Measurements from ENCODE around the gene HIVEP1.
A peak's percentile ranks its signal among the peaks of the same experiment; 100 is the strongest.
"Not testable (repeated sequence)": the region's sequence is repeated elsewhere in the genome, so short reads cannot be mapped to it uniquely, and the experiment has no call there.

HIVEP1 gene

DNA sequence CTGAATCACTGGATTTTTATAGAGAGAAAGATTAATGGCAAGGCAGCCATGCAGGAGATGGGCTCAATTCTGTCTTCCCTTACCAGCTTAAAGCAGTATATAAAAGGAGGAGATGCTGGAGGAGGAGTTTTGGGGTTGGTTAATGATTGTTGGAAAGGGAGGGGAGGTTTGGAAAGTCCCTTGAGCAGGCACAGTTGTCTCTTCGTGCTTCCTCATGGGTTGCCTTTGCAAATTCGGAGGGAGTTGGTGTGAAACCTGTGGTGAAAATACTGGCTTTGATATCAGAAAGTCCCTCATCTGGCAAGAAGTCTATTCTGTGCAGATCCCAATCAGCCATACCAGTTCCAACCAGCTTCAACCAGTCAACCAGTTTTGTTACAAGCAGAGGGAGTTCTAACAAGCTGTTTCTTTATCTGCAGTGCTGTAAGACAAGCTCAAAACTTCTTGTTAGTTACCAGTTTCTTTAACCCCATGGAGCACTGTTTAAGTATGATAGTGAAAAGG, 107.0 kb downstream of the HIVEP1 start:
- DNase-seq (ENCODE audit: low read depth) = no peak

DNA sequence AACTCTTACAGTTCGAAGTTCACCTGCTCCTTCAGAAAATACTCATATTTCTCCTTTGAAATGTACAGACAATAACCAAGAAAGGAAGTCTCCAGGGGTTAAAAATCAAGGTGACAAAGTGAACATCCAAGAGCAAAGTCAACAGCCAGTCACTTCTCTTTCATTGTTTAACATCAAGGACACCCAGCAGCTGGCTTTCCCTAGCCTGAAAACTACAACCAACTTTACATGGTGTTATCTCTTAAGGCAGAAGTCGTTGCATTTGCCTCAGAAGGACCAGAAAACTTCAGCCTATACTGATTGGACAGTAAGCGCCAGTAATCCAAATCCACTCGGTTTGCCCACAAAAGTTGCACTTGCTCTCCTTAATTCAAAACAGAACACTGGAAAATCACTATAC, 113.3 kb downstream of the HIVEP1 start:
- no peak for DNase-seq (ENCODE audit: low read depth)

DNA sequence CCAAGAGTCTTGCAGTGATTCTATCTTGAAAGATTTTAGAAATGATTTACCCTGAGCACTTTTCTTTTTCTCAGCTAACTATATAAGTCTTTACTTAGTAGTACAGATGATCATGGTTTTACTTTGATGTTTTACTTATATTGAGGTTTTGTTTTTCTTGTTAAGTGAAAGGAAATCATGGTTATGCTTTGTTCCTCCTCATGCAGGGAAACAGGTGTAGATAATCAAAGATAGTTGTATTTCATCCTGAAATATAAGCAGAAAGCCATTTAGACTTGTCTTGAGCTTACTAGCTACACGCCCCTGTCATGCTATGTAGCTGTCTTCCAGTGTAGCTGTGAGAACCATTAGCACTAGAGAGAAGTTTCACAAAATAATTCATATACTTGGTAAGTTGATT, 113.9 kb downstream of the HIVEP1 start:
- no peak for DNase-seq (ENCODE audit: low read depth)

DNA sequence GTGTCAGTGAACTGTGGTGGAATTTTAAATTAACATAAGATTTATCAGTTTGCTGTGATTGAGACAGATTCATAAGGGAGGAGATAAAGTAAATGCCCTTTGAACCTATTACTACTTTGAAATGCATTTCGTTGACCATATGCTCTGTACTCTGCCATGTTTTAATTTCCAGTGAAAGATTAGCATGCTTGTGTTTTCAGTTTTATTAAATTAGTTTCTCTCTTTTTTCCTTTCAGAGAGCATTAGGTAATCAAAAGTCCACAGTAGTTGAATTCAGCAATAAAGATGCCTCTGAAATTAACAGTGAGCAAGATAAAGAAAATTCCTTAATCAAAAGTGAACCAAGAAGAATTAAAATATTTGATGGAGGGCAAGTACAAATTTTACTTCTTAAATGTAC, 117.4 kb downstream of the HIVEP1 start:
- DNase-seq (ENCODE audit: low read depth) = no peak

DNA sequence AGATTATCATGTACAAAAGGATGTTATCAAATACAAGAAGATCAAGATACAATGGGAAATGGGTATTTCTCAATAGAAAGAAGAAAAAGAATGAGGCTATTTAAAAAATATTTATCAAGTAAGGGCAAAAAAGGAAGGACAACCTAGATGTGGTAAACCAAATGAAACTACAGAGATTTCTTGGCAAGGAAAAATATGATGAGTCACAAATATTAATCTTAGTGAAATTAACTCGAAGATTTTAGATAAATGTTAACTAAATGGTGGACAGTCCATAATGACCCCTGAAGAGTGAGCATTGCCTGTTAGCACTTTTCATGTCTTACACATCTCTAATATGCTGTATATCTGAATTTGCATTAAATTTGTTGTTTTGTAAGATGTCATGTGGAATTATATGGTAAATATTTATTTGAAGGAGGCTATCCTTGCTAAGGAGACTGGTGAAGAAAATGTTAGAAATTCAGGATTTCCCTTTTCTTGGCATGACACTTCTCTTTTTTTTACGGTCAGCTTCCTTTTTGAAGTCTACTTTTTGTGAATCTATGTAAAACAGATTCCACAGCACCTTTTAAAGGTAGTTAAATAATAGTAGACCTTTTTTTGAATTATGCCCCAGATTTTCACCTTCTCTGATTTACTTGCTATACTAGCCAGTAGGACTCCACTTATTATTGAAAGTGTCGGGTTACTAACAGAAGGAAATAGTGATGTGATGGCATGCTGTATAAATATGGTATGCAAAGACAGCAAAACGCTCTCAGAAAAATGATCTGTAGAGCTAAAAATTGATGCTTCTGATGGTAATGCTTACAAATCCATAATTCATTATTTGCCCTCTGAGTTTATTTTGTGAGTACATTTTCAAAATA, 120.5 kb downstream of the HIVEP1 start:
- no peak for DNase-seq (ENCODE audit: low read depth)

DNA sequence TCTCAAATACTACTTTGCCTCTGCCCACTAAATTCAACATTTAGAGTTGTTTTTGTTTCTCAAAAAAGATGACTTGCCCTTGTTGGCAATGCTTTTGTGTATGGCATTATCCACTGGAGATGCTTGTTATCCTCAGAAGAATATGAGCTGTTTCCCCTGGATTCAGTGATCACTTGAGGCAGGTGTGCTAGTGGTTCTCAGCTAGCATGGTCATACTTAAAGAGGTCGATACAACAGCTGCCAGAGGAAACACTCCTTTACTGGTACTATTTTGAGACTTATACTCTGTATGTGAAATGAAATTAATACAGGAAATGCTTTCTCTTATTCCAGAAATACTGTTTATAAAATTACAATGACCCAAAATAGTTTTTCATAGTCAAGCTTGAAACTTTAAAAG, 122.5 kb downstream of the HIVEP1 start:
- no peak for DNase-seq (ENCODE audit: low read depth)

DNA sequence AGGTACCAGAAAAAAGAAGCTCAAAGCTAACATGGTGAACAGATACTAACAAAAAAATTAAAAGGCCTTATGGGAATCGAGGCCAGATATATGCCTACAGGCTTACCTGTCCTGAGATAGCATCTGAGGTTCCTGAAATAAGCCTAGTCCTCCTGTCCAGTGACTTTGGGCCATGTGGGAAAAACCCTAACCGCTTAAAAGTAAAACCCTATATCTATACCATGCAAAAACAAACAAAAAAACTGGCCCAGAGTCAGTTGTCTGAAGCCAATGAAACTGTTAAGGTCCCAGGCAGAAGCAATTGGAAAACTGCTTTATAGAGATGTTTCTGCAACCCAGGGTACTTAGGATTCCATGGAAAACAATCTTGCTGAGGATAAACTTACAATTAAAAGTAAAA, 122.9 kb downstream of the HIVEP1 start:
- DNase-seq (ENCODE audit: low read depth) = no peak

DNA sequence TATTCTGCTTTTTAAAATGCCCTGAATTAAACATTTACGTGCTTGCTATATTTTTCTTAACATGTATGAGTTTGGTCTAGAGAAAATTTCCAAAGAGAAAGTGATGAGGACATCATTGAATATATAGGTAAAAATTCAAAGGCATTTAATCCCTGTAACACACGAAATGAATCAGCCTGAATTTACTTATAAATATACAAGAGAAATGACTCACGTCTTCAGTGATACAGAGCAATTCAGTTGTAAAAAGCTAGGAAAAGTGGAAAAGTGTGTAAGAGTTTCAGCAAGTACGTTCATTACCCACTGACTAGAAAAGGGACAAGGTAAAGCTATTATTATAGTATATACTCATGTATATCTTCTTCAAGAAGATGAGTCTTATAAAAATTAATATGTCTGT, 124.8 kb downstream of the HIVEP1 start:
- no peak for DNase-seq (ENCODE audit: low read depth)

DNA sequence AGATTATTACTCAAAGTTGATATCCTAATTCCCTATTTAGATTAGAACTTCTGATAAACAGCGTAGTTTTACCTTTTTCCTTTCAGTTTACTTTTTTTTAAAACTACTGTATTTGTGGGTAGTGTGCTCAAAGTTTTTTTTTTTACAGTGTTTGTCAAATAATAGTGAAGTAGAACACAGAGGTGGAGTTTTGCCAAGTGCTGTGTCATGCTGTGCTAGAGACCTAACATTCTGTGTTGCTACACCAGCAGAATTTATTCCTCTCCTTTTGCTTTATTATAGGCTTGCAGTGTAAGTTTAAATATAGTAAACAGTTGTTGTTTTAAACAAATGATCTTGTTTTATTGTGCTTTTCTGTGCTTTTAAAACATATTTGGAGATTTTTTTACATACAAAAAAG, 125.4 kb downstream of the HIVEP1 start:
- no peak for DNase-seq (ENCODE audit: low read depth)

DNA sequence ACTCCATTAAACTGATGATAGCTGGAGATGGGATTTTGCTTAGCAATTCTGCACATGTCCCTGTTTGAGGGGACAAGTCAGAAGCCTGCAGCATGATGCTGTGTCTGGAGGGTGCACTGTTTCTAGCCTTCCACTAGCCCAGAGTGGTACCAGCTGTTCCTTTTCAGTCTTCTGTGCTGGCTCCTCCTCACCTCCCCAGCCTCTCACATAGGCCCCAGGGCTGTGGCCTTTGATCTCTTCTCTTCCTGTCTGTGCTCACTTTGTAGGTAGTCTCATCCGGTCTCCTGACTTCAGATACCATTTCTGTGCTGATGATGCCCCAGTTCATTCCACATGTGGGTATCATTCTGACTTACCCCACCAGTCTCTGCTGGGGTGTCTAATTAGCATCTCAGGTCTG, 126.3 kb downstream of the HIVEP1 start:
- DNase-seq (ENCODE audit: low read depth) = peak; percentile 13

DNA sequence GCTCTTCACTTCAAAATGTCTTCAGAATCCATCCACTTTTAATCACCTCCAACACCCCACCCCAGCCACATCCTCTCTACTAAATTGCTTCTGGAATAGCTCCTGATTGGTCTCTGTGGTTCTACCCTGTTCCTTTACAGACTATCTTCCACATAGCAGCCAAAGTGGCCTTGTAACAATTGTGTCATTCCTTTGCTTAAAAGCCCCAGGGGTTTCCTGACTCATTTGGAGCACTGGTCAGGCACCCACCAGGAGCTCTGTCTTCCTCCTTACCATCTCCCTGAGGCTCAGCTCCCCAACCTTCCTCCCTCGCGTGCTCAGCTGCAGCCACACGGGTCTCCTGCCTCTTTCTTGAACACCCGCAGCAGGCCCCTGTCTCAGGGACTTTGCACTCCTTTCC, 126.8 kb downstream of the HIVEP1 start:
- DNase-seq (ENCODE audit: low read depth) = no peak

DNA sequence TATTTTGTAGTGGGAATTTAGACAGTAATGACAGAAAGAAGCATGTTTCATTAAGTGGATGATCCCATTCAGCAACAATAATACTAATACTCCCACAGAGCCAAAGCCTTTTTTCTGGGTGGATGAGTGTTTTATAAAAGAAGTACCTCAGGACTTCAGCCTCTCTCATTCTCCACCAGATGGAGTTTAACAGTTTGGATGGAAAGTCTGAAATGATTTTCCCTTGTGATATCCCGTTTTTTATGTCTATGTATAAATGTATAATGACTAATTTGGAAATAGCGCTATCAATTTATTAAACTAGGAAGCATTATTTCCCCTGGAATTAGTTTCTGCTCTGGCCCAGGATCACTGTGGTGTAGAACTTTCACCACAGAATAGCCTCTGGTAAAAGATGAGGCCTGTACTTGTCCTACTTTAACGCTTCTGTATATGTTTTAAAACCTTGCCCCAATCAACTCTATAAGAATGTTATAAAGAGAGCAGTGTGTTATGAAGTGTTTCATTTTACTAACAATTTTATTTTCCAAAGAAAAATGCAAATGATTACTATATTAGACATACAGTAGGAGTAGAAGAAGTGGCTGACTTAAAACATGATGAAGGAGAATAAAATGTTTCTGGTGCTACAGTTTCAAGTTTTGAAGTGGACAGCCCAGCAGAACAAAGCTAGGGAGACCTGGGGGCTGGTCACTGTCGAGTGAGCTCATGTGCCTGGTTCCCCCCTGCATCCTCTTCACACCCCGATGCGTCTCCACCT, 135.6 kb downstream of the HIVEP1 start:
- no peak for DNase-seq (ENCODE audit: low read depth)

DNA sequence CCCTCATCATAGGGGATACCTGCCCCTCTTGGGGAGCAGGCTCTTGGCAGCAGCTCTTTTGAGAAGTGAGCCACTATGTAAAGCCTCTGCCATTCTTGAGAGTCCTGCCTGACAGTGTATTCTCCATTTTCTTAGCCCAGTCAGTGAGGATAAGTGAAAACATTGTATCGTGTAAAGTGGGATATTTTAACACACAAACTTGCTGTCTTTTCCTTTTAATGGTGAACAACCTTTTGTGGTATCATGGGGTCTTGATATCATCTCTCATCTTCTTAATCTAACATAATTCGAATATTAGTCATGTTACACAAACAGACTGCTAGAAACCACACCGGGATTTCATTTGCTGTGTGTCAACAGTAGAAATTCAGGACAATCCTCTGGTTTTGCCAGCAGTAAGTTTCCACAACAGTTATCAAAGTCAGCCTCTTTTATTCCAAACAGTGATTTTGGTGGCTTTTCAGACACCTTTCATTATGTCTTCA, 136.2 kb downstream of the HIVEP1 start:
- DNase-seq (ENCODE audit: low read depth) = no peak

DNA sequence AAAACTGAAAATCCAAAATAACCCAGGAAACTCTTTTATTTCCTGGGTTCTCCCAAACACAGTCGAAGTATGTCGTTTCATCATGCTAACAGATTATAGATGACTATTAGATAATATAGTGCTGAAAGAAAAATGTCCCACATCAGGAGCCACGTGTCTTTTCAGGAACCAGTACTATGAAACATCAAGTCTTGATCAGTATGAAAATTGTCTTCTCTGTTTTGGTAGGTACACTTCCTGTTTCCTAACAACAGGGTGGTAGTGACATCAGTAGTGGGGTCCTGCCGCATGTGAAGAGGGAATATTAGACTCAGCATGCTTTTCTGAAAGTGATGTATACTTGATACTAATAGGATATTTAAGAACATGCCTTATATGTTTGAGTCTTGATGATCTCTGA, 136.7 kb downstream of the HIVEP1 start:
- no peak for DNase-seq (ENCODE audit: low read depth)

DNA sequence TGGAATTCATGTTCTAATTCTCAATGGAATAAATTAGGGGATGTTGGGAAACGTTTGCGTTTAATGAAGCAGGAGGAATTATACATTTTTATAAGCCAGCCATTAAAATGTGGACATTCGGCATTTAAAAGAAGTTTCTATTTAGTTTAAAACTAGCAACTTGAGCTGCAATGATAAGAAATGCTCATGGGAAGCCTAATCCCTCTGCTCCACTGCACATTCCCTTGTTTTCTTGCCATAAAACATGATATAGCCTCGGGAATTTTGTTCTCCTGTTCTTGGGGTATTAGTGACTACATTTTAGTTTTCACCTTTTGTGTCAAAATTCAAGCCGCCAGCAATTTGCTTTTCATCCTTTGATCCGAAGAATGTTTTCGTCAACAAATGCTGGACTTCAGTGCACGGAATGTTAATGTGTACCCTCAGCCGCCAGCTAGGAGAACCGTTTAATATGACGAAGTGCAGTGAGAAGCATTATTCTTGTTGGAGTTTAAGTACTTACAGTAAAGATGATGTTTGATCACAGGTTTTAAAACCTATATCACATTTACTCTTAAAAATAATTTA, 137.9 kb downstream of the HIVEP1 start:
- DNase-seq (ENCODE audit: low read depth) = no peak

DNA sequence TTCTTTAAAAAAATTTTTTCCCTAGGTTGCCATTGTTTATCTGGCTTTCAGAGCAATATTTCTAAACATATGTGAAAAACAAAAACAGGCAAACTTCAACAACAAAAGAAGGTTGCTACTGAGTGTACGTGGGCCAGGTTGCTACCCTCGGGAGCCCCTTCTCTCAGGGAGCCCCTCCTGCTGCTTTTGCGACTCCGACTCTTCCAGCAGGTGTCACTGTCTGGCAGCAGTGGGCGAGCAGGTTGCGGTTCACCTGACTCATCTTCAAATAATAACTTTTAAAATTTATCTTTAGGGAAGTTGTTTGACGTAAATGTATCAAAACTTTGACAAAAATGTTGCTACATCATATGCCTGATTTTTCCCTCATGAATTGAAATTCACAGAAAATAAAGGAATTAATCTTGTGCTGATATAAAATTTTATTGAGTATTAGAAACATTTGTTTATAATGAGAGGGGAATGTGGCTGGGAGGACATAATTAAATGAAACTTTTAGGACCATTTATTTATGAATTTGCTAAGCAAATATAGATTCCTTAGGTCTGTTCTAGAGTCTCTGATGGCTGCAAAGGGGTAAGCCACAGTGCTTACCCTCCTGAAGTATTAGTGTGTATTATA, 138.8 kb downstream of the HIVEP1 start:
- peak; percentile 28 for DNase-seq (ENCODE audit: low read depth)

DNA sequence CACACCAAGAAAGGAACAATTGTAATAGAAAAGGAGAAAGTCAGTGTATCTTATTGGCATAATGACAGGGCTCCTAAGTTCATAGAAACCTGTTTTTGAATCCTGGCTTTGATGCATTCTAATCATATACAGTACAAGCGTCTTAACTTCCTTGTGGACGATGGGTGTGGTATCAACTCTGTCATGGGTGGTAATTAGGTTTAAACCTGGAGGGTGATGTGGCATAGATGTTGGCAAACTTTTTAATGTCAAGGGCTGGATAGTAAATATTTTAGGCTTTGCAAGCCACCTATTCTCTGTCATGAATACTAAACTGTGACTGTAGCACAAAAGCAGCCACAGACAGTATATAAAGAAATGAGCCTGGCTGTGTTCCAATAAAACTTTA, 139.3 kb downstream of the HIVEP1 start:
- no peak for DNase-seq (ENCODE audit: low read depth)

DNA sequence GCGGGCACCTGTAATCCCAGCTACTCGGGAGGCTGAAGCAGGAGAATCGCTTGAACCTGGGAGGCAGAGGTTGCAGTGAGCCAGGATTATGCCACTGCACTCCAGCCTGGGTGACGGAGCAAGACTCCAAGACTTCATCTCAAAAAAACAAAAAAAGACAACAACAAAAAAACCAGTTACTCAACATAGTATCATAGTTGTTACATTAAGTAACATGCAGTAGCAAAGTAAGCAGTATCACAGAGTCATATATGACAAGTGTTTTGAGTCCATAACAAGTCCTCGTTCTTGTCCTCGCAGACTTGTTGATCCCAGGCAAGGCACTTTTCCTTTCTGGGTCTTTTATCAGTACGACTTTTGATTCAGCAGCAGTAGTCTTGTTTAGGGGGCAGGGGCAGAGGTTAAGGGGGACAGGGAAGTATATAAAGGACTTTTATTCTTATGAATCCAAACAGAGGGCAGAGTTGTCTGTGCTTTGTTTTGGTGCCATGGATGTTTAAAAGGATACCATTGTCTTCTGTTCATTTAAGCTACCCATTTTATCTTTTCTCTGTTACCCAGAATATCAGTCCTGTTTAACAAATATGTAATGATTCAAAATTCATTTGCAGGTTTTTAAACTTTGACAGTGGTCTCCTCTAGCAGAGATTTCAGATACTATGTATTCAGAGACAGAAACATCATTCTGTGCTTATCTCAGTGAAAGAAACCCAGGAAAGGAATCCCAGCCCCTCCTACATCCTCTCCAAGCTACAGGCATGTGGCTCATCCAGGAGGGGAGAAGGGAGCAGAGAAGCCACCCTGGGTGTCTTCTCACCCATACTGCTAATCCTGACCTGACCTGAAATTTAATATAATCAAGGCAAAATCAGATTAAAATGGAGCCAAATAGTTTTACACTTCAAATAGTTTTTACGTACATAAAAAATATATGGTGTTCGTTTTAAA, 140.2 kb downstream of the HIVEP1 start:
- no peak for DNase-seq (ENCODE audit: low read depth)

DNA sequence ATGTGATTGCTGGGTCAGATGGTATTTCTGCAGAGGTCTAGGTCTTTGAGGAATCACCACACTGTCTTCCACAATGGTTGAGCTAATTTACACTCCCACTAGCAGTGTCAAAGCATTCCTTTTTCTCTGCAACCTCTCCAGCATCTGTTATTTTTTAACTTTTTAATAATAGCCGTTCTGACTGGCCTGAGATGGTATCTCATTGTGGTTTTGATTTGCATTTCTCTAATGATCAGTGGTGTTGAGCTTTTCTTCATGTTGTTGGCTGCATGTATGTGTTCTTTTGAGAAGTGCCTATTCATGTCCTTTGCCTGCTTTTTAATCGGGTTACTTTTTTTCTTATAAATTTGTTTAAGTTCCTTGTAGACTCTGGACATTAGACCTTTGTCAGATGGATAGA, 143.7 kb downstream of the HIVEP1 start:
- not testable (repeated sequence) for DNase-seq (ENCODE audit: low read depth)

DNA sequence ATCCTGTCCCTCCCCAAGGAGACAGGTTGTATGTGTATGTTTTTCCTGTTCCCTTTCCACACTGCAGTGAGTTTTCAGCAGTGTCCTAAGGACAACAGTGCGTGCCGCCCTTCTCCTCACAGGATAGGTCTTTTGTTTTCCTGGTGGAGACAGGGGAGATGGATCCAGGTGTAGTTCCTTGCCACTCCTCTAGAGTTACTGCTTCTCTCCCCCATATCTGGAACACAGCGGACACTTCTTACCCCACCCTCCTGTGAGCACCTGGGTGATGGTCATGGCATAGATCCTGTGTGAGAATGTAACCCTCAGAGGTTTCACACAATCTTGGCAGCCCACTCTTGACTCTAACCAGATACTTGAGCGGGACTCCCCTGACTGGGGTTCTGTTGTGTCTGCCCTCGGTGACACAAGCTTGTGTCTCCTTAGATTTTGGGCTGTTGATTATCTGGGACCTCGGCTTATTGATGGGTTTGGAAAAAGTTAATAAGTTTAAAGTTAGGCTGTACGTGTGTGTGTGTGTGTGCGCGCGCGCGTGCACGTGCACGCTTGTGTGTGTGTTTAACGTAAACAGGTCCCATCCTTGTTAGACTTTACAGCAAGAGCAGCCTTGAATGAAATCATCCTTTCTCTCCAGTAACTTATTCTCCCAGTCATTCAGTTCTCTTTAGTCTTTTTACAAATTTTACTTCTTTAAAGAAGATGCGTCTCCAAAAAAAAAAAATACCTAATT, 146.7 kb downstream of the HIVEP1 start:
- no peak for DNase-seq (ENCODE audit: low read depth)

DNA sequence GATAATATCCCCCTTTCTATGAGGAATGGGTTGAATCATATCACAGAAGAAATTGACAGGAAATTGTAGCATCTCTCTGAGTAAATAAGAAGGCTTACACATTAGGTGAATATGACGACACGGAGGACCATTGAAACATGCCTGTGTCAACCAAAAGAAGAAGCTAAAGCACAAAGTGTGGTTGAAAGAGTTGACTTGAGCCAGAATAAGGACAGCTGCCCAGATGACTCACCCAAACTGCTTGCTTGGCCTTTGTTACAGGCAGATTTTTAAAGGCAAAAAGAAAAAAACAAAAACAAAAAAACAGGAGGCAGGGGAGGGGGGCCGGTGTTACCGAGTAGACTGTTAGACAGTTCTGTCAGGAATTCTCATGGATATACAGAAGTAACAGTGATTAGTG, 148.2 kb downstream of the HIVEP1 start:
- DNase-seq (ENCODE audit: low read depth) = no peak

All from activated T-cell treated with anti-CD3 and anti-CD28 coated beads for 1 hour (primary cell).